ENCODE results near the gene SAPCD2. TPM values are rescaled to one million over a fixed set of nuclear protein-coding genes. Genes with fewer than 3 reads are reported as not detected.
A peak's percentile ranks its signal among the peaks of the same experiment; 100 is the strongest.

The SAPCD2 gene
- total and polyA plus RNA-seq, 11 donors = 0.09 to 2.0 (median 0.20) TPM

- Histone ChIP-seq H3K36me3 (peaks cover 0 to 48% (median 41%) of the 10 kb centered on the region in 9 donors), H3K27ac (peak overlapping the region in 3 of 12 donors; percentile 12 to 55 (median 12)), H3K9me3 (no peaks in the 10 kb centered on the region), H3K4me1 (peaks cover 0 to 39% (median 22%) of the 10 kb centered on the region in 12 donors), H3K4me3 (no peak overlapping the region), H3K27me3 (no peaks in the 10 kb centered on the region)
- DNase-seq (peak in 2 of 5 donors; percentile 62 to 73), ATAC-seq (no peak)
- WGBS, 4 donors = 74 to 81% (median 78%) methylated on average over 6 to 12 of the region's 12 CpGs
- intact Hi-C loops (cut with DNase I) = no loop called here
- TF ChIP-seq POLR2A (IDR thresholded peaks at IDR 0.05) = no peak
- no peak for TF ChIP-seq CTCF (IDR thresholded peaks at IDR 0.05)
Measured at GRCh38 chr9:137083394-137084004, 13.1 kb upstream of the SAPCD2 start.

GRCh38 chr9:137082925-137083290 lies 12.6 kb upstream of the SAPCD2 start:
- no peaks in the 10 kb centered on the region for H3K27me3 ChIP-seq
- H3K4me1 ChIP-seq = peaks cover 0 to 40% (median 24%) of the 10 kb centered on the region in 12 donors
- no peak overlapping the region for H3K4me3 ChIP-seq
- intact Hi-C loops (cut with DNase I) = no loop called here
- no peak for ATAC-seq
- 83 to 89% (median 87%) methylated on average over 6 to 8 of the region's 8 CpGs for WGBS, 4 donors
- no peaks in the 10 kb centered on the region for H3K9me3 ChIP-seq
- H3K27ac ChIP-seq = no peak overlapping the region
- TF ChIP-seq CTCF (IDR thresholded peaks at IDR 0.05) (no peak), POLR2A (IDR thresholded peaks at IDR 0.05) (no peak)
- peaks cover 0 to 50% (median 40%) of the 10 kb centered on the region in 9 donors for H3K36me3 ChIP-seq
- no peak for DNase-seq

GRCh38 chr9:137082222-137082924 lies 12.0 kb upstream of the SAPCD2 start:
- Histone ChIP-seq H3K27ac (no peak overlapping the region), H3K36me3 (peaks cover 0 to 50% (median 40%) of the 10 kb centered on the region in 9 donors), H3K4me3 (no peak overlapping the region), H3K4me1 (peaks cover 0 to 37% (median 21%) of the 10 kb centered on the region in 12 donors), H3K27me3 (no peaks in the 10 kb centered on the region), H3K9me3 (no peaks in the 10 kb centered on the region)
- intact Hi-C loops (cut with DNase I) = no loop called here
- DNase-seq = no peak
- no peak for ATAC-seq
- TF ChIP-seq CTCF (IDR thresholded peaks at IDR 0.05) (no peak), POLR2A (IDR thresholded peaks at IDR 0.05) (no peak)
- WGBS, 4 donors = 89 to 97% (median 94%) methylated on average over 4 to 16 of the region's 16 CpGs

GRCh38 chr9:137080260-137081122 lies 10.1 kb upstream of the SAPCD2 start:
- TF ChIP-seq CTCF (IDR thresholded peaks at IDR 0.05) (no peak), POLR2A (IDR thresholded peaks at IDR 0.05) (no peak)
- DNase-seq (no peak), ATAC-seq (no peak)
- intact Hi-C loops (cut with DNase I) = no loop called here
- H3K36me3 ChIP-seq = peaks cover 0 to 50% (median 40%) of the 10 kb centered on the region in 9 donors
- H3K27me3 ChIP-seq = no peaks in the 10 kb centered on the region
- no peak overlapping the region for H3K27ac ChIP-seq
- no peaks in the 10 kb centered on the region for H3K9me3 ChIP-seq
- 84 to 95% (median 89%) methylated on average over 11 to 24 of the region's 24 CpGs for WGBS, 4 donors
- no peak overlapping the region for H3K4me3 ChIP-seq
- peaks cover 0 to 35% (median 14%) of the 10 kb centered on the region in 12 donors for H3K4me1 ChIP-seq
